HG02610 (cell line): ENCODE data around the gene TOR3A.
"Not testable (repeated sequence)": the region's sequence is repeated elsewhere in the genome, so short reads cannot be mapped to it uniquely, and the experiment has no call there.

Experiments used
- ATAC-seq: cut with Tn5 transposase; IDR thresholded peaks from one replicate; pipeline ENCODE4 v1.9.1; 2021; ENCODE audit warnings: mild to moderate bottlenecking, moderate library complexity; ENCODE audit not compliant: unreplicated experiment

Gene TOR3A

GRCh38 chr1:179107706-179108629 is 26.1 kb downstream of the TOR3A start:
- no peak for ATAC-seq

DNA sequence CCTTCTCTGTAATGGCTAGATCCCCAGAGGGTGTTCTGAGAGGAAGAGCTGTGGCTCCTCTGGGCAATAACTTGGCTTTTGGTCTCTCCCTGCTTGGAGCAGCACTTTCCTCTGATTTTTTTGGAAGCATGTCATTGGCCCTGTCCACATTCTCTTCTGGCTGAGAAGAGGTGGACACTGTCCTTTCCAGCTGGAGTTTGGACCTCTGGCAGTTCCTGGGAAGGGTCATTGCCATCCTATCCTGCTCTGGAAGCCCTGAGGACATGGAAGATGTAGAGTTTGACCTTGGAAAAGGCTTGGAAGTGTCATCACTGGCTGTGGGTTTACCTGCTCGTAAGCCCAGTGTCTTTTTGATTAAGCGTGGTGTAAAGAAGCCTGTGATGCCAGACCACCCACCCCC is 26.8 kb downstream of the TOR3A start:
- no peak for ATAC-seq

- no peak for ATAC-seq
Observed at GRCh38 chr1:179115181-179115580, 33.3 kb downstream of the TOR3A start.

GRCh38 chr1:179119513-179119912 is 37.6 kb downstream of the TOR3A start:
- no peak for ATAC-seq

GRCh38 chr1:179120736-179121135 is 38.9 kb downstream of the TOR3A start:
- ATAC-seq = no peak

DNA sequence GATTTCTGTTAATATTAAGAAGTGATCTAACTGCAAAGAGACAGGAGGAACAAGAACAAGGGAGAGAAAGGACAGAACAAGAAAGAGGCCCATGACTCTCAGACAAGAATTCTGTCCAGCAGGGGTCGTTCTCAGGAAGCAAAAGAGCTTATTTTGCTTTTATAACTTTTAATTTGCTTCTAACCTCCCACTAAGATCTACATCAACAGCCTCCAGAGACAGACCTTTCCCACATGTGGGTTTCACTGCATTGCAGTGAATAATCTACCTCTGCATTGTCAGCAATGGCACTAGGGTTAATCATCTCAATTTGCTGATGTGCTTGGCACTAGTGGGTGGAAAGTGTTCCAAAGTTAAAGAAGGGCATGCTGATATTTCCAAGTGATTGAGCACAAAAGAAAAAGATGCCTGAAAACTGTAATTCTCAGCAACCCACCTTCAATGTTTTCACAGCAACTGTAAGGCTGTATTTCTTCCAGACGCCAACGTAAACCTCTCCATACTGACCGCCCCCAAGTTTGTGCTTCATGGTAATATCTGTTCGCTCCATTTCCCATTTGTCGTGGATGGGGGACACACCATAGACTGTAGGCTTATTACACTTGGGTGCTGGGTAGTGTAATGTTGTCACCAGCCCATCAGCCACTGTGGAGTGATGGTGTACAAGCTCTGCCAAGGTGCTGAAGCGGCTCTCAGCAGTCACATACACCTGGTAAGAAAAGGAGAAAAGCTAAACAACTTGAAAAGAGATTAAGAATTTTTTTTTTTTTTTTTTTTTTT is 39.5 kb downstream of the TOR3A start:
- no peak for ATAC-seq

DNA sequence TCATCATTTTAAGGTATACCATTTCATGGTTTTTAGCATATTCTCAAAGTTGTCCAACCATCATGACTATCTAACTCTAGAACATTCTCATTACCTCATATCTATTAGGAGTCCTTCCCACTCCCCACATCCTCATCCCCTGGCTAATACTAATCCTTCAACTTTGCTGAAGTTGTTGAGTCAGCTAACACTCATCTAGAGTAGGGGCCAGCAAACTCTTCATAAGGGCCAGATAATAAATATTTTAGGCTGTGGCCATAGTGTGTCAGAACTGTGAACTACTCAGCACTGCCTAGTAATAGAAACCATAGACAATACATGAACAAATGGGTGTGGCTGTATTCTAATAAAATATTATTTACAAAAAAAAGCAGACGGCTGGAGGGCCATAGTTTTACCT is 43.0 kb downstream of the TOR3A start:
- ATAC-seq = no peak

- ATAC-seq = no peak
Observed at GRCh38 chr1:179126338-179127060, 44.6 kb downstream of the TOR3A start.

GRCh38 chr1:179127163-179127895 is 45.5 kb downstream of the TOR3A start:
- ATAC-seq = no peak

- ATAC-seq = no peak
Observed at GRCh38 chr1:179128520-179128919, 46.6 kb downstream of the TOR3A start.

DNA sequence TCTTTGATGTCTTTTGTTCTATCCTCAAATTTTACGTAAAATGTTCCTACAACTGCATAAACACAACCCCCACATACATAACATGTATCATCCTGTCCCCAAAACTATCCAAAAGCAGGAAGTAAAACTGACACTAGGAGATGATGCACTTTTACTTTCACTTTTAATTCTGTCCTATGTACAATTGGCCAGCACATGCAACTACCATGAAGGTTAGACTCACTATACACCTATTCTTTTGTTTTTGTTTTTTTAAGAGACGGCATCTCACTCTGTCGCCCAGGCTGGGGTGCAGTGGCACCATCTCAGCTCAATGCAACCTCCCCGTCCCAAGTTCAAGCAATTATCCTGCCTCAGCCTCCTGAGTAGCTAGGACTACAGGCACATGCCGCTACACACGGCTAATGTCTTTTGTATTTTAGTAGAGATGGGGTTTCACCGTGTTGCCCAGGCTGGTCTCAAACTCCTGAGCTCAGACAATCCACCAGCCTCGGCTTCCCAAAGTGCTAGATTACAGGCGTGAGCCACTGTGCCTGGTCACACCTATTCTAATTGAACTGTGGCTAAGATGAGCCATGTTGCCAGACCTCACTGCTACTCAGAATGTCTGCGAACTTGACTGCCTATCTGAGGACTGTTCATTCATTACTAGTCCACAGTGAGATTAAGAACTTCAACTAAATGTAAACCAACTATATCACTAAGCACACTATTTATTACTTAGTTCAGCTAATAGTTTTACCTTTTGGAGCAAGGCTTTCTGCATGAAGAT is 48.0 kb downstream of the TOR3A start:
- peak; percentile 99 for ATAC-seq

DNA sequence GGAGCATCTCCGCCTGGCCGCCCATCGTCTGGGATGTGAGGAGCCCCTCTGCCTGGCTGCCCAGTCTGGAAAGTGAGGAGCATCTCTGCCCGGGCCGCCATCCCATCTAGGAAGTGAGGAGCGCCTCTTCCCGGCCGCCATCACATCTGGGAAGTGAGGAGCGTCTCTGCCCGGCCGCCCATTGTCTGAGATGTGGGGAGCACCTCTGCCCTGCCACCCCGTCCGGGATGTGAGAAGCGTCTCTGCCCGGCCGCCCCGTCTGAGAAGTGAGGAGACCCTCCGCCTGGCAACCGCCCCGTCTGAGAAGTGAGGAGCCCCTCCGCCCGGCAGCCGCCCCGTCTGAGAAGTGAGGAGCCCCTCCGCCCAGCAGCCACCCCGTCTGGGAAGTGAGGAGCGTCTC is 53.3 kb downstream of the TOR3A start:
- not testable (repeated sequence) for ATAC-seq

DNA sequence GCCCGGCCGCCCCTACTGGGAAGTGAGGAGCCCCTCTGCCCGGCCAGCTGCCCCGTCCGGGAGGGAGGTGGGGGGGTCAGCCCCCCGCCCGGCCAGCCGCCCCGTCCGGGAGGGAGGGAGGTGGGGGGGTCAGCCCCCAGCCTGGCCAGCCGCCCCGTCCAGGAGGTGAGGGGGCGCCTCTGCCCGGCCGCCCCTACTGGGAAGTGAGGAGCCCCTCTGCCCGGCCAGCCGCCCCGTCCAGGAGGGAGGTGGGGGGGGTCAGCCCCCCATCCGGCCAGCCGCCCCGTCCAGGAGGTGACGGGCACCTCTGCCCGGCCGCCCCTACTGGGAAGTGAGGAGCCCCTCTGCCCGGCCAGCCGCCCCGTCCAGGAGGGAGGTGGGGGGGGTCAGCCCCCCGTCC is 53.8 kb downstream of the TOR3A start:
- not testable (repeated sequence) for ATAC-seq

- ATAC-seq = no peak
Observed at GRCh38 chr1:179137617-179138255, 55.9 kb downstream of the TOR3A start.

DNA sequence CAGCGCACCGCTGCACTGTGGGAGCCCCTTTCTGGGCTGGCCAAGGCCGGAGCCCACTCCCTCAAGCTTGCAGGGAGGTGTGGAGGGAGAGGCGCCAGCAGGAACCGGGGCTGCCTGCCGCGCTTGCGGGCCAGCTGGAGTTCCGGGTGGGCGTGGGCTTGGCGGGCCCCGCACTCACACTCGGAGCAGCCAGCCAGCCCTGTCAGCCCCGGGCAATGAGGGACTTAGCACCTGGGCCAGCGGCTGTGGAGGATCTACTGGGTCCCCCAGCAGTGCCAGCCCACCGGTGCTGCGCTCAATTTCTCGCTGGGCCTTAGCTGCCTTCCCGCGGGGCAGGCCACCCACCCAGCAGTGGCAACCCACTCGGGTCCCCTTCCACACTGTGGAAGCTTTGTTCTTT is 56.9 kb downstream of the TOR3A start:
- not testable (repeated sequence) for ATAC-seq

DNA sequence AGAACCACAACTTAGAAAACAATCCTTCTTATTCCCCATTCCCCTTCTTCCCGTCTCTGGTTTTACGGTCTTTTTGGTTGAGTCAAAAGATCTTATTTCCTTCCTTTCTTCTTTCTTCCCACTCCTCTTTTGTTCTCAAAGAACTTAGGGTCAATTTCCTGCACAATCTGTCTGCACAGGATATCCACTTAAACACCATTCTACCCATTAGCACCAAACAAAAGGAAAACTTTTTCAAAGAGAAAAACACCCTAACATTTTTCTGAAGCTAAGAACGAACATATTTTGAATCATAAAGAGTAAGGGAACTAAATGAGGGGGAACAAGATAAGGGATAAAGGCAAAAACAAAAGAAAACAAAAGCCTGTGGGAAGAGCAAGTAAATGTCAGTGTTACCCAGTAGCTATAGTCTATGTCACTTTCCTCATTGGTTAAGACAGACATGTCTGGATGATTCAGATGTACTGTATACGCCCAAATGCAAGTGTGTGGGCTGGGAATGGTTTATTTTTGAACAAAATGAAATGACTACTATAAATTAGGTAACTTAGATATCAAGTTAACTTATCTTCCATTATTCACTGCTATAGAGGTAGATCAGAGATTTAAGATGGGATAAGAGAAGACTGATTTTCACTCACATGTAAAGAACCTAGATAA is 59.9 kb downstream of the TOR3A start:
- peak; percentile 78 for ATAC-seq

- ATAC-seq = no peak
Observed at GRCh38 chr1:179142889-179143299, 61.0 kb downstream of the TOR3A start.

DNA sequence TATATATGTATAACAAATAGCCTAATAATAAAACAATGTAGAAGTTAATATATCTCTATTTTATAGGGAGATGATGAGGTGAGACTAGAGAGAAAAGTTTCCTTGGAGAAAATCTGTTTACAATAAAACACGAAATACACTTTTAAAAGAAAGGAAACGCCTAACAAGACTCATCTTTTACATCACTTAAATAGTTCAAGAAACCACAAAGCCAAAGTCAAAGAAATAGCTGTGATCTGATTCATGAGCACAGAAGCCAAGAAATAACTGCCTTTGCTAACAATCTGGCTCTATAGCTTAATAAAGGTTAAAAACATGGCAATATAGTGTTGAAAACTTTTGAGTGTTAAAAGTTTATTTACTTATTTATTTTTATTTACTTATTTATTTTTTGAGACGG is 61.5 kb downstream of the TOR3A start:
- ATAC-seq = no peak

DNA sequence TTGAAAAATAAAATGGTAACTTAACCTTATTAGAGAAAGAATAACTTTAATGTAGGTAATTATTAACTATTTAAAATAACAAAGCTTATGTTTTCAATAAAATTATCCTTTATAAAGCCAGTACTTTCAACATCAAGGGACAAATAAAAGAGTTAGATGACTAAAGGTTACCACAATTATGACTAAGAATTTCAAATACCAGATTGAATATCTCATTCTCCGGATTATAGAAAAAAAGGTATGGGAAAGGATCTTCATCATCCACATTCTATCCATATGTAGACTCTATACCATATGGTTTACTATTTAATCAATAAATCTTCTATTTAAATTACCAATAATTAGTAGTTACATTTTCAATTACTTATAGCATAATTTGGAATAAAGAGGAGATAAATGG is 62.8 kb downstream of the TOR3A start:
- ATAC-seq = no peak
